ENCODE measurements around the gene GPS1.
"Not testable (repeated sequence)": the region's sequence is repeated elsewhere in the genome, so short reads cannot be mapped to it uniquely, and the experiment has no call there.

The GPS1 gene

DNA sequence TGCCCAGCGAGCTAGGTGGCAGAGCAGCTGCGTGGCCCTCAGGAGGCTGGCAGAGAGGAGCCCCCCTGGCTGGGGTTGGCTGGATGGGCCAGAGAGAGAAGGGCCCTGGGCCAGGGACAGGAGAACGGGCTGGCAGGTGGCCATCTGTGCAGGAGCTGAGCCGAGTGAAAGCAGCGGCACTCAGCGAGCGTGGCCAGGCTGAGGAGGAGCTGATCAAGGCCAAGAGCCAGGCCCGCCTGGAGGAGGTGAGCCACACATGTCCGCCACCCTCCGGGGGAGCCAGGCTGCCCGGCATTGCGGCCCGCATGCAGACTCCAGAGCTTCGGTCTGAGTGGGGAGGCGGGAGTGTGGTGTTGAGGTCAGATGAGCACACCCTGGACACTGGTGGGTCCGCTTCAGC is 22.3 kb upstream of the GPS1 start:
- DNase-seq: no peak

- no peak for DNase-seq
Measured at GRCh38 chr17:82029990-82030469, 21.7 kb upstream of the GPS1 start.

DNA sequence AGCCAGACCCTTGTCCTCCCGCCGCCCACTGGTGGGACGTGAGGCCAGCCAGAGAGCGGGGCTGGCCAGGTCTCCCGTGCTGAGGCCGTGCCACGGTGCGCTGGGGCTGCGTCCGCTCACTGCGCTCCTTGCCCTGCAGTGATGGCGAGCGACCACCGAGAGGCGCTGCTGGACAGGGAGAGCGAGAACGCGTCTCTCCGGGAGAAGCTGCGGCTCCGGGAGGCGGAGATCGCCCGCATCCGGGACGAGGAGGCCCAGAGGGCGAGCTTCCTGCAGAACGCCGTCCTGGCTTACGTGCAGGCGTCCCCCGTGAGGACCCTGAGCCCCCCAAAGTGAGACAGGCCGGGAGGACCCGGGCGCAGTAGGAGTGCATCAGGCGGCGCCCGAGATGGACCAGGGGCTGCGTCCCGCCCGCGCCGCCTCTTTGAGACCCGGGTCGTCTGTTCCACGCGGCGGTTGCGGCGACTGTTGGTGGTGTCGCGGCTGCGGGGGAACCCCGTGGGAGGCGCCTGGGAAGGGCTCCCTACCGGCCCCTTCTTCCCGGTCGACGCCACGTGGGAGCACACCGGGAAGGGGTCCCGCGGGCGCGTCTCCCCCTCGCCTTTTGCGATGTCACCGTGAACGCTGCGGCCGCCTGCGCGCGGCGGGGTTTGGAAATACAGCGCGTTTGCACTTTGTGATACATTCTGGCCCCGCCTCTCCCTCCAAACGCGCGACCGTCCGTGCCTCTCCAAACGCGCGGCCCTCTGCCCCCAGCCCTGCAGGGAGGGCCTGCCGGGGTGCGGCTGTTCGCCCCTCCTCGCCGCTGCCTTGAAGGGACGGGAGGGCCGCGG is 21.0 kb upstream of the GPS1 start:
- peak; percentile 85 for DNase-seq

DNA sequence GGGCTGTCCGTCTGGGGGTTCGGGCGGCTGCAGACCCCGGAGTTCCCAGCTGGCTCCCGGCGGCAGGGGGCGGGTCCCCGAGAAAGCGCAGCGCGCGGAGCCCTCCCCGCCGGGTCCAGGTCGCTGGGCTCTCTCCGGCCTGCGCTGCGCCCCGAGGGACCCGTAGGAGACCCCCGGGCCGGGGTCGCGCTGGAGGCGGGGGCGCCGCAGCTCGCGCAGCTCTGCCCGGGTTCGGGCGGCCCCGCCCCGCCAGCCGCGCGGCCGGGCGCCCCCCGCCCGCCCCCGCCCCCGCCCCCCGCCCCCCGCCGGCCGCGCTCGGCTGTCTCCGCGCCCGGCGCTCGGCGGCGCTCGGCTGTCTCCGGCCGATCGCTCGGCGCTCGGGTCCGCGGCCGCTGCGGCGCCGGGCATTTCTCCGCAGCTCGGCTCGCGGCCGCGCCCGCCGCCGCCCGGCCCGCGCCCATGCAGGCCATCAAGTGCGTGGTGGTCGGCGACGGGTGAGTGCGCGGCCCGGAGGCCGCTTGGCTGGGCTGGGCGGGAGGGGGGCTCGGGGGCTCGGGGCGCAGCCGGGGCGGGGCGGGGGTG is 20.3 kb upstream of the GPS1 start, which contains the start of gene RAC3:
Gene RAC3, plus strand, starts transcription at position 376 of the 582 bp plus-strand sequence. Its CDS starts 84 bp downstream, at position 460.
- DNase-seq: peak; percentile 38

DNA sequence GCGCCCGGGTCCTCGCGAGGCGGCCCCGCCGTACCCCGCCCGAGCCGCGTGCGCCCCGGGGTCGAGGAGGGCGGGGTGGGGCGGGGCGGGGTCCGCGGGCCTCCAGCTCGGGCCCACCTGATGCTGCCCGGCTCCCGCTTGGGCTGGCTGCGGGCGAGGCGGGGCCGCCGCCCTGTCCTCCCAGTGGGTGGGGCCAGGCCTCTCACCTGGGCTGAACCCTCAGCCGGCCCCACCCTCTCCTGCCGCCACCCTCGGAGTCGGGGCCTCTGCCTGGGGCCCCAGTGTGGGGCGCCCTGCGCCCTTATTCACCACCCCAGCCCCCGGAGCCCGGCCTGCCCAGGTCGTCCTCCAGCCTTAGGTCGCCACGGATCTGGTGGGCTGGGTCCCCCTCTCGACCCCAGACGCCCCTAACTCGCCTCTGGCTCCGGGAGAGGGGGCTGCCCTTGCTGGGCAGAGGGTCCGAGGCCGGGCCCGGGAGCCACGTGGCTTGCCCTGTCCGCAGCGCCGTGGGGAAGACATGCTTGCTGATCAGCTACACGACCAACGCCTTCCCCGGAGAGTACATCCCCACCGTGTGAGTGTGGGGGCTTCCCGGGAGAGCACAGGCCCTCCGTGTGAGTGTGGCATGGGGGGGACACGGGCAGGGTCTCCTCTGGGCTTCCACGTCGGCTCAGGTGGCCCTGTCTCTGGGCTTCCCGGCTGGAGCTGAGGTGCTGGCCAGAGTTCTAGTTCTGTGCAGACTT is 19.6 kb upstream of the GPS1 start:
- DNase-seq: peak; percentile 58

GRCh38 chr17:82033359-82034085 is 18.2 kb upstream of the GPS1 start:
- no peak for DNase-seq

DNA sequence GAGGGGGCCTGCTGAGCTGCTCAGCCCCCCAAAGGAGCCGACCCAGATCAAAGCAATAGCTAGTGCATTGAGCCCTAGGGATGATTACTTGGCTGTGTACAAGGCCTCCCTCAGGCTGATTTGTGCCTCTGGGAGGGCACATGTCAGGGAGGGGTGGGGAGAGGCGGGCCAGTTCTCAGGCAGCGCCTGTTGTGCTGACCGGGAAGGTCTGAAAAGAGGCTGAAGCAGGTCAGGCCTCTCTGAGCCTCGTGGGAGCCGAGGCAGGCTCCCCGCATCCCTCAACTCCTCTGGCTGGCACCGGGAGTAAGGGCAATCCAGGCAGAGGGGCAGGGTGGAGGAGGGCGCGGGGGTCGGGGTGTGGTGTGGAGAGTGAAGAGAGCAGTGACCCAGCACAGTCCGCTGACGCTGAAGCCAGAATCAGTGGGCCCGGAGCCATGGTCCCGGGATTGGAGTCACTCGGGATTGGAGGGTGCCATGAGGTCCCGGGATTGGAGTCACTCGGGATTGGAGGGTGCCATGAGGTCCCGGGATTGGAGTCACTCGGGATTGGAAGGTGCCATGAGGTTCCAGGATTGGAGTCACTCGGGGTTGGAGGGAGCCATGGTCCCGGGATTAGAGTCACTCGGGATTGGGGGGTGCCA is 17.2 kb upstream of the GPS1 start:
- no peak for DNase-seq

DNA sequence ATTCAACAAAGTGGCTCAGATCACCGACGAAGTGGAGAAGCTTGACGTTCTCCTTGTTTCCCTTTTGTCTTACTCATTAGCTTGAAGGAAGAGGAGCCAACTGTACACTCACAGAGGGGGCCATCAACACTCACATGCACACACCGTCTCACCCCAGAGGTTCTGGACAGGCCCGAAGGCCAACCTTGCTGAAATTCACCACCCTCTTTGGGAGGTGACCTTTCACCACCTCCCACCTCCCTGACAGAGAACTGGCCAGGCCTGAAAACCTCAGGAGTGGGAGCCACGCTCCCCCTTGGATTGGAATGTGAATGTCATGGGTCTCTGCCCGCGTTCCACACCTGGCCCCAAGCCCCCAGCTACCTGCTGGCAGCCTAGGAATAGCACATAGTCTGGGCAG is 16.2 kb upstream of the GPS1 start:
- no peak for DNase-seq

DNA sequence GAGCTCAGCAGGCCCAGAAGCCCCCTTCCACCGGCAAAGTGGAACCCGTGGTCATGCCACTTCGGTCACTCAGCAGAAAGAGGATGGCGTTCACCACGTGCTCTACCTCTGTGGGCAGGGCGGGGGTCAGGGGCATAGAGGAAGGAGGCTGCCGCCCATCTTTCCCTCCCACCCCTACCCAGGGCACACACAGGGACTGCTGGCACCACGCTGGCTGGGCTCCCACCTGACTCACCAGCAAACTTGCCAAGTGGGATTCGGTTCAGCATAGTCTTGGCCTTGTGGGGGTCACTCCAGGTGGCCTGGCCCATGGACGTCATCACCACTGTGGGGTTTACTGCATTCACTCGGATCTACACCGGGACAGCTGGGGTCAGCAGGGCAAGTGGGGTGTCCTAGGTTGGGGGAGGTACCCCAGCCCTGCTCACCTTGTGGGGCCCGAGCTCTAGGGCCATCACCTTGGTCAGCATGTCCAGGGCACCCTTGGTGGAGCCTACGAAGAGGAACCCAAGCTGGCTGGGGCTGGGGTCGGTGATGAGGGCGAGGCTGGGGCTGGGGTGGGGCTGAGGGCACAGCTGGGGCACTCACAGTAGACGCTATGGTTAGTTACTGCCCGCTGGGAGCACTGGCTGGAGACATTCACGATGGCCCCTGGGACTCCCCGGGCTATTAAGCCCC is 15.6 kb upstream of the GPS1 start:
- DNase-seq: no peak

- no peak for DNase-seq
Measured at GRCh38 chr17:82036634-82037091, 15.0 kb upstream of the GPS1 start.

- peak; percentile 93 for DNase-seq
Measured at GRCh38 chr17:82037092-82037888, 14.4 kb upstream of the GPS1 start, which contains the start of gene DCXR. DCXR (minus strand) TSS chr17:82037697; CDS start chr17:82037682, 15 bp downstream.

- DNase-seq: no peak
Measured at GRCh38 chr17:82037889-82038195, 13.9 kb upstream of the GPS1 start.

GRCh38 chr17:82038796-82039409 is 12.8 kb upstream of the GPS1 start:
- not testable (repeated sequence) for DNase-seq

- no peak for DNase-seq
Measured at GRCh38 chr17:82039695-82040299, 11.9 kb upstream of the GPS1 start.

GRCh38 chr17:82041144-82041814 is 10.4 kb upstream of the GPS1 start:
- no peak for DNase-seq

GRCh38 chr17:82042649-82043048 is 9.0 kb upstream of the GPS1 start:
- no peak for DNase-seq

- DNase-seq: no peak
Measured at GRCh38 chr17:82043507-82043906, 8.2 kb upstream of the GPS1 start.

- no peak for DNase-seq
Measured at GRCh38 chr17:82045936-82046484, 5.7 kb upstream of the GPS1 start.

DNA sequence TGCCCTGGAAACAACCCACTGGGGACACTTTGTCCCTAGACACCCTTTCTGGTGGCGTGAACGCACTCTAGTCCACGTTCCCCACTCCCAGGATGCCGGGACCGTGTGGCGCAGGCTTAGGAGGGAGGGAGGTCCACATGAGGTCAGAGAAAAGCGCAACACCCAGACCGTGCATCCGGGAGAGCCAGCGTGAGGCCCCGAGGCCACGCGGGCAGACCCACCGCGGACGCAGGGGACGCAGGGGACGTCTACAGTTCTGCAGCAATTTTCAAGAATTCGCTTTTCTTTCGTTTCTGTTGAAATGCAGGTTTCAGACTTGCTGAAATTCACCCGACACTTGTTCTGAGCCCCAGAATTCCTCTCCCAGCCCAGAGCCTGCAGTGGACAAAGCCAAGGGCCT is 4.8 kb upstream of the GPS1 start:
- DNase-seq: no peak

Data from activated T-cell treated with anti-CD3 and anti-CD28 coated beads, Interleukin-2, amount 50 U/mL, for 1 hour (primary cell).